Sigmoid colon (tissue), 7 donors: ENCODE data around the gene ACADSB. TPM values are rescaled to one million over a fixed set of nuclear protein-coding genes. Genes with fewer than 3 reads are reported as not detected.

ENCODE experiments used
- DNase-seq: peaks from one replicate; pipeline ENCODE4 v3.0.0-alpha.2; 2019
- H3K27ac ChIP-seq, 4 donors: fragments of 200-600 bp; sonication (generic); one replicate each; pipeline ENCODE4 v1.5.1; 2016 to 2019; ENCODE audit warnings: mild to moderate bottlenecking in 1 of 4
- H3K27me3 ChIP-seq, 3 donors: fragments of 200-600 bp; sonication (generic); one replicate each; pipeline ENCODE4 v1.5.1; 2019; ENCODE audit warnings: mild to moderate bottlenecking in 1 of 3
- H3K36me3 ChIP-seq, 4 donors: fragments of 200-600 bp; sonication (generic); one replicate each; pipeline ENCODE4 v1.5.1; 2016 to 2019
- H3K4me1 ChIP-seq, 4 donors: fragments of 200-600 bp; sonication (generic); one replicate each; pipeline ENCODE4 v1.5.1; 2017 to 2019
- H3K4me3 ChIP-seq, 4 donors: fragments of 200-600 bp; sonication (generic); one replicate each; pipeline ENCODE4 v1.5.1; 2017 to 2019; ENCODE audit warnings: mild to moderate bottlenecking in 2 of 4, moderate library complexity in 1 of 4
- H3K9me3 ChIP-seq, 4 donors: fragments of 200-600 bp in 3 of 4; sonication (generic) in 3 of 4; one replicate each; pipeline versions ENCODE4 v1.5.1 to v1.6.1; 2013 to 2019
- CTCF ChIP-seq, 4 experiments: fragments of 450-650 bp in 3 of 4; fragments of 200-600 bp in 1 of 4; IDR thresholded peaks; one replicate each; pipeline ENCODE4 v1.5.1; 2016 to 2019; ENCODE audit warnings: antibody characterized with exemption in 4 of 4, mild to moderate bottlenecking in 3 of 4, moderate library complexity in 2 of 4
- EP300 ChIP-seq, 4 donors: sonication (generic); formaldehyde crosslinking; IDR thresholded peaks; one replicate each; pipeline ENCODE4 v1.6.1; 2017; ENCODE audit warnings: antibody characterized with exemption in 4 of 4
- POLR2A ChIP-seq, 2 donors: fragments of 450-650 bp; IDR thresholded peaks; one replicate each; pipeline ENCODE4 v1.6.1; 2016; ENCODE audit warnings: antibody characterized with exemption in 2 of 2, mild to moderate bottlenecking in 2 of 2, moderate library complexity in 2 of 2
- POLR2AphosphoS5 ChIP-seq, 4 donors: sonication (generic); formaldehyde crosslinking; IDR thresholded peaks; one replicate each; pipeline ENCODE4 v1.6.1; 2017; ENCODE audit warnings: antibody characterized with exemption in 4 of 4
- WGBS, 2 donors: extraction: QIAGEN DNeasy Blood & Tissue Kit; methylation state at CpG; one replicate each; pipeline ENCODE4 v1.1.7; 2013; 5-methylcytosine and 5-hydroxymethylcytosine counted together
- intact Hi-C: fragments of 100-400 bp; cut with DNase I; formaldehyde crosslinking; loops from one replicate; pipeline ENCODE4 v1.15.1; 2023
- polyA plus RNA-seq, 3 donors: library from polyadenylated mRNA; stranded (reverse); fragments of 200-250 nt; gene quantifications; one replicate each; pipeline ENCODE4 v1.2.3, GENCODE V29; 2013
- total RNA-seq, 4 donors: library from RNA; depleted of rRNA; stranded (reverse); fragments of >200 nt; gene quantifications; one replicate each; pipeline ENCODE4 v1.1.0, GENCODE V29; 2016
- donor health status: healthy with polysubstance abuse.
- donor health status: Bipolar disorder and iron deficiency.
- donor health status: healthy.

ACADSB gene
- total and polyA plus RNA-seq, 7 donors: 7.6 to 18.7 (median 15.0) TPM

GRCh38 chr10:123086281-123086680 is 77.5 kb downstream of the ACADSB start:
- 80 to 87% methylated on average over 7 of the region's 7 CpGs for WGBS, 2 donors
- Histone ChIP-seq H3K27ac (no peak overlapping the region), H3K4me1 (no peaks in the 10 kb centered on the region), H3K36me3 (no peaks in the 10 kb centered on the region), H3K4me3 (no peak overlapping the region), H3K27me3 (peaks cover 0 to 7% (median 0%) of the 10 kb centered on the region in 3 donors), H3K9me3 (no peaks in the 10 kb centered on the region)
- TF ChIP-seq EP300 (IDR thresholded peaks at IDR 0.05): no peak
- no peak for TF ChIP-seq POLR2A (IDR thresholded peaks at IDR 0.05)
- no peak for TF ChIP-seq POLR2AphosphoS5 (IDR thresholded peaks at IDR 0.05)
- no peak for TF ChIP-seq CTCF (IDR thresholded peaks at IDR 0.05)
- DNase-seq: no peak
- intact Hi-C loops: no loop called here

- Histone ChIP-seq H3K4me3 (no peak overlapping the region), H3K27me3 (peaks cover 0 to 17% (median 0%) of the 10 kb centered on the region in 3 donors), H3K36me3 (no peaks in the 10 kb centered on the region), H3K4me1 (no peaks in the 10 kb centered on the region), H3K9me3 (no peaks in the 10 kb centered on the region), H3K27ac (no peak overlapping the region)
- TF ChIP-seq CTCF (IDR thresholded peaks at IDR 0.05) (no peak), EP300 (IDR thresholded peaks at IDR 0.05) (no peak), POLR2A (IDR thresholded peaks at IDR 0.05) (no peak), POLR2AphosphoS5 (IDR thresholded peaks at IDR 0.05) (no peak)
- whole genome bisulfite sequencing, 2 donors: 77 to 90% methylated on average over 4 of the region's 4 CpGs
- no peak for DNase-seq
- intact Hi-C loops: no loop called here
These were observed 78.5 kb downstream of the ACADSB start for GRCh38 chr10:123087348-123087747.

GRCh38 chr10:123087786-123088185 is 79.0 kb downstream of the ACADSB start:
- no peaks in the 10 kb centered on the region for H3K36me3 ChIP-seq
- no peak for DNase-seq
- H3K27me3 ChIP-seq: peaks cover 0 to 17% (median 0%) of the 10 kb centered on the region in 3 donors
- no peak for TF ChIP-seq CTCF (IDR thresholded peaks at IDR 0.05)
- no peak for TF ChIP-seq EP300 (IDR thresholded peaks at IDR 0.05)
- no peak for TF ChIP-seq POLR2AphosphoS5 (IDR thresholded peaks at IDR 0.05)
- no peak for TF ChIP-seq POLR2A (IDR thresholded peaks at IDR 0.05)
- intact Hi-C loops: no loop called here
- H3K27ac ChIP-seq: no peak overlapping the region
- H3K4me1 ChIP-seq: no peaks in the 10 kb centered on the region
- WGBS, 2 donors: 70 to 78% methylated on average over 3 of the region's 3 CpGs
- no peak overlapping the region for H3K4me3 ChIP-seq
- no peaks in the 10 kb centered on the region for H3K9me3 ChIP-seq

- H3K27me3 ChIP-seq: peaks cover 0 to 21% (median 0%) of the 10 kb centered on the region in 3 donors
- intact Hi-C loops: no loop called here
- no peak overlapping the region for H3K27ac ChIP-seq
- DNase-seq: no peak
- no peaks in the 10 kb centered on the region for H3K36me3 ChIP-seq
- WGBS, 2 donors: 72 to 79% methylated on average over 14 of the region's 14 CpGs
- no peak for TF ChIP-seq POLR2A (IDR thresholded peaks at IDR 0.05)
- TF ChIP-seq POLR2AphosphoS5 (IDR thresholded peaks at IDR 0.05): no peak
- TF ChIP-seq EP300 (IDR thresholded peaks at IDR 0.05): no peak
- no peak for TF ChIP-seq CTCF (IDR thresholded peaks at IDR 0.05)
- no peaks in the 10 kb centered on the region for H3K4me1 ChIP-seq
- H3K4me3 ChIP-seq: no peak overlapping the region
- no peaks in the 10 kb centered on the region for H3K9me3 ChIP-seq
These were observed 84.0 kb downstream of the ACADSB start for GRCh38 chr10:123092635-123093414.
